K562 (cell line): ENCODE results near the gene ENKD1. TPM values are rescaled to one million over a fixed set of nuclear protein-coding genes. Genes with fewer than 3 reads are reported as not detected.

Source experiments
- ARID3B ChIP-seq: fragments of 250-450 bp; sonication (Bioruptor Pico); IDR thresholded peaks from 2 replicates; pipeline ENCODE4 v1.4.0; 2020; ENCODE audit warnings: borderline replicate concordance
- CBFB ChIP-seq: sonication (generic); formaldehyde crosslinking; IDR thresholded peaks from 2 replicates; pipeline ENCODE4 v1.4.0; 2020; ENCODE audit warnings: mild to moderate bottlenecking, missing genetic modification reagents
- DMBX1 ChIP-seq: fragments of 250-450 bp; sonication (Bioruptor Pico); IDR thresholded peaks from 2 replicates; pipeline ENCODE4 v1.8.0; 2022; ENCODE audit warnings: inconsistent platforms, mild to moderate bottlenecking, moderate library complexity, borderline replicate concordance
- FOSL1 ChIP-seq: fragments of 200-800 bp; sonication (Bioruptor generic); conservative IDR thresholded peaks from 2 replicates; pipeline ENCODE4 v1.6.1; 2016; ENCODE audit warnings: missing genetic modification characterization, missing compliant biosample characterization
- FOXP1 ChIP-seq: sonication (generic); formaldehyde crosslinking; IDR thresholded peaks from 2 replicates; pipeline ENCODE4 v1.8.0; 2022; ENCODE audit warnings: mild to moderate bottlenecking, missing genetic modification reagents
- HMG20A ChIP-seq: fragments of 450-650 bp; formaldehyde crosslinking; conservative IDR thresholded peaks from 2 replicates; pipeline ENCODE4 v1.4.0; 2020; ENCODE audit warnings: mild to moderate bottlenecking, mixed read lengths
- ILK ChIP-seq: fragments of 450-650 bp; IDR thresholded peaks from 2 replicates; pipeline ENCODE4 v1.6.1; 2016; ENCODE audit warnings: missing genetic modification characterization, low read depth, mild to moderate bottlenecking, missing compliant biosample characterization, moderate library complexity, borderline replicate concordance
- KDM5B ChIP-seq: fragments of 200-600 bp; sonication (generic); IDR thresholded peaks from 2 replicates; pipeline ENCODE4 v1.6.1; 2012; ENCODE audit warnings: low read depth, mild to moderate bottlenecking, moderate library complexity, low read length, control low read depth, inconsistent platforms; ENCODE audit not compliant: insufficient replicate concordance
- KLF6 ChIP-seq: fragments of 250-450 bp; sonication (Bioruptor Pico); IDR thresholded peaks from 2 replicates; pipeline ENCODE4 v1.4.0; 2020; ENCODE audit warnings: mild to moderate bottlenecking, moderate library complexity, borderline replicate concordance
- MAFG ChIP-seq: fragments of 450-650 bp; conservative IDR thresholded peaks from 2 replicates; pipeline ENCODE4 v1.6.1; 2016; ENCODE audit warnings: missing genetic modification characterization, missing compliant biosample characterization
- MTA2 ChIP-seq: fragments of 450-650 bp; IDR thresholded peaks from 2 replicates; pipeline ENCODE4 v1.6.1; 2016; ENCODE audit warnings: low read depth
- PRMT5 ChIP-seq: sonication (generic); formaldehyde crosslinking; IDR thresholded peaks from 2 replicates; pipeline ENCODE4 v1.5.0; 2020; ENCODE audit warnings: missing genetic modification reagents
- SMAD4 ChIP-seq: fragments of 250-450 bp; sonication (Bioruptor Pico); conservative IDR thresholded peaks from 2 replicates; pipeline ENCODE4 v1.8.0; 2021; ENCODE audit warnings: inconsistent platforms, mild to moderate bottlenecking, moderate library complexity
- TEAD1 ChIP-seq, 2 experiments: fragments of 450-650 bp in 1 of 2; sonication (generic) in 1 of 2; formaldehyde crosslinking; IDR thresholded peaks; 2 replicates each; pipeline versions ENCODE4 v1.4.0 to v1.8.0; 2020 to 2022; ENCODE audit warnings: mild to moderate bottlenecking in 2 of 2, missing genetic modification reagents in 1 of 2
- UBTF ChIP-seq, 2 experiments: IDR thresholded peaks; 2 replicates each; pipeline ENCODE4 v1.6.1; 2012; ENCODE audit warnings: improper control_type of control experiment in 2 of 2, low read depth in 2 of 2, low read length in 2 of 2, borderline replicate concordance in 1 of 2
- ZNF146 ChIP-seq: IDR thresholded peaks from one replicate; pipeline ENCODE4 v1.6.1; 2018; ENCODE audit warnings: missing compliant biosample characterization; ENCODE audit not compliant: unreplicated experiment
- ZNF184 ChIP-seq: sonication (generic); formaldehyde crosslinking; IDR thresholded peaks from 2 replicates; pipeline ENCODE4 v1.5.0; 2020; ENCODE audit warnings: missing genetic modification reagents
- ZNF197 ChIP-seq: fragments of 200-800 bp; sonication (Bioruptor generic); IDR thresholded peaks from 2 replicates; pipeline ENCODE4 v1.6.1; 2016; ENCODE audit warnings: low read depth, missing genetic modification characterization, missing compliant biosample characterization
- ZNF431 ChIP-seq: sonication (generic); formaldehyde crosslinking; IDR thresholded peaks from 2 replicates; pipeline ENCODE4 v1.8.0; 2022; ENCODE audit warnings: mild to moderate bottlenecking, missing genetic modification reagents
- ZNF511 ChIP-seq: sonication (generic); formaldehyde crosslinking; IDR thresholded peaks from 2 replicates; pipeline ENCODE4 v1.8.0; 2022; ENCODE audit warnings: mild to moderate bottlenecking, missing genetic modification reagents
- ZNF584 ChIP-seq: fragments of 200-800 bp; sonication (Bioruptor generic); IDR thresholded peaks from 2 replicates; pipeline ENCODE4 v1.6.1; 2016; ENCODE audit warnings: low read depth, mild to moderate bottlenecking, missing genetic modification characterization, missing compliant biosample characterization
- polyA plus RNA-seq, 8 experiments: library from polyadenylated mRNA; depleted of rRNA in 4 of 8; stranded (reverse) in 5 of 8; unstranded in 3 of 8; fragments of >200 nt; fragmentation: Nextera tagmentation in 2 of 8; fragmentation: Illumina TruSeq in 1 of 8; extraction: Ambion mirVana in 2 of 8; extraction: Trizol in 1 of 8; gene quantifications; 2 replicates each; pipeline versions ENCODE4 v1.2.1 to v1.2.3, GENCODE V29; 2011 to 2014; ENCODE audit warnings: inconsistent platforms in 1 of 8, missing spikeins in 1 of 8
- total RNA-seq, 7 experiments: library from RNA; depleted of rRNA in 6 of 7; stranded (reverse); fragments of >200 nt in 6 of 7; fragmentation: Illumina TruSeq in 2 of 7; extraction: Trizol in 2 of 7; gene quantifications; 2 replicates each; pipeline versions ENCODE4 v1.2.1 to v1.2.3, GENCODE V29; 2011 to 2021; ENCODE audit warnings: low replicate concordance in 1 of 7

Gene ENKD1
- total and polyA plus RNA-seq, 9 of the 15 experiments (the other 6 are each of a cell fraction or from before 2014, with no cell fraction given), result 1.1 to 26.9 (median 8.3) TPM

- no peak for TF ChIP-seq ILK (tag)
- TF ChIP-seq MAFG (tag), result no peak
- no peak for TF ChIP-seq DMBX1 (CRISPR knock-in tag)
- peak in 1 of 2 experiments; percentile 18; a peak in 1 of 4 replicates for TF ChIP-seq TEAD1 (CRISPR knock-in tag; IDR thresholded peaks at IDR 0.05)
- TF ChIP-seq KDM5B, result no peak
- no peak for TF ChIP-seq ZNF146 (CRISPR knock-in tag)
- TF ChIP-seq SMAD4 (CRISPR knock-in tag), result 0 out of 2 replicates have a peak, but pooled peaks have one; percentile 50
- TF ChIP-seq UBTF (IDR thresholded peaks at IDR 0.05; ENCODE audit: borderline replicate concordance in 1 of 2, low read depth in 2 of 2, low read length in 2 of 2), result peak in 1 of 2 experiments; percentile 55; a peak in 1 of 4 replicates
- no peak for TF ChIP-seq KLF6
- TF ChIP-seq CBFB (CRISPR knock-in tag), result no peak
- no peak for TF ChIP-seq HMG20A (CRISPR knock-in tag)
- TF ChIP-seq ZNF184 (CRISPR knock-in tag), result no peak
- TF ChIP-seq FOSL1 (tag), result 0 out of 2 replicates have a peak, but pooled peaks have one; percentile 18
- TF ChIP-seq FOXP1 (CRISPR knock-in tag), result 0 out of 2 replicates have a peak, but pooled peaks have one; percentile 35
- peak; percentile 54; the same call in 1 of the 2 replicates for TF ChIP-seq ZNF511 (CRISPR knock-in tag)
- peak; percentile 84; the same call in 1 of the 2 replicates for TF ChIP-seq PRMT5 (CRISPR knock-in tag)
- TF ChIP-seq MTA2, result no peak
- TF ChIP-seq ZNF197 (CRISPR knock-in tag), result peak; percentile 89
- 0 out of 2 replicates have a peak, but pooled peaks have one; percentile 44 for TF ChIP-seq ZNF431 (CRISPR knock-in tag)
- no peak for TF ChIP-seq ARID3B (CRISPR knock-in tag)
- TF ChIP-seq ZNF584 (CRISPR knock-in tag), result peak; percentile 63; the same call in 1 of the 2 replicates
Observed at GRCh38 chr16:67652578-67653127, 13.9 kb downstream of the ENKD1 start (continued).
